GM19240 (cell line): ENCODE data around the gene COX7A2.

ENCODE experiments used
- DNase-seq: peaks from one replicate; pipeline ENCODE4 v3.0.0; 2011; ENCODE audit warnings: low spot score; ENCODE audit not compliant: insufficient read length

Gene COX7A2

DNA sequence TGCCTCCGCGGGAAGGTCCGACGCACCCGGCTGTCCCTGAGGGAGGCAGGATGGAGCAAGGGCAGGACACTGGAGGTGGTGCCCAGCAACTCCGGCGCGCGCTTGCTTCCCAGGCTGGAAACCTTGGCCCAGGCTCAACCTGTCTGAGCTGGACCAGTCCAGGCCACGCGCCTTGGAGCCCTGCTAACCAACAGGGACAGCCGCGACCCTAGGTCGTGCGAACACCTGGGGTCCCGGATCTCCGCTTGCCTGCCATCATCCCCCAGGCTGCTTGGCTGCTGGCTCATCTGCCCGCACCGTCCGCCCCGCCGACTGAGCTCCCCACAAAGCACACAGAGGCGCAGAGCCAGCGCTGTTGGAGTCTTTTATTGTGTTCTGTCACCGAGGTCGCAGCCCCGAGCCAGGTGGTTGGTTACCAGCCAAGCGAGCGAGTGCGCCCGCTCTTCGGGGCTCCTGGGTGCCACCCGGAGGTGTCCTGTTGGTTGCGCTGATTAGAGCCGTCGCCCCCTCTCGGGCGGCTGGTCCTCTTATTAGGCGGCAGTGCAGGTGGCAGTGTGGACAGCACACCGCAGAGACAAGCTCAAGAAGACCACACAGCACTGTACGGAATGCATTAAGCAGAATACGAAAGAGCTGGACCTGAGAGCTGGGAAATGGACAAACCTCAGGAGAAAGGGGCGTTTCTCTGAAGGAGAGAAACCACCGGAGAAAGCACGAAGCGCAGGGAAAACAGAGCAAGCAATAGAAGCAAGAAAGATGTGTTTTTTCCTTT, 41.5 kb downstream of the COX7A2 start:
- DNase-seq = no peak

DNA sequence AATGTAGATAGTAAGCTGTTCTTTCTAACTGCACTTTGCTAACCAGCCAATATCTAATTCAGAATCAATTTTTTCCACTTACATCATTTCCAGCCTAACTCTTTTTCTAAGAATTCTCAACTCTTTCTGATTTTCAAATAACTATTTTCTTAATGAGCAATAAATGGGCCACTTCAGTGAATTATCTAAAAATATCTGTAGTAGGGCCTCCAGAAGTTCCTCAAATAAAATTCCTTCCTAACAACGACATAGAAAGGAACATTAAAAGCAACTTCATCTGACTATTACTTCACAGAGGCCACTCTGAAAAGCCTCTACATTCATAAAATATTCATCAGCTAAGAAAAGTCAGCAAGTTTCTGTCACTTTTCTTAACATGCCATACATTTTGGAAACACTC, 42.6 kb downstream of the COX7A2 start:
- no peak for DNase-seq

DNA sequence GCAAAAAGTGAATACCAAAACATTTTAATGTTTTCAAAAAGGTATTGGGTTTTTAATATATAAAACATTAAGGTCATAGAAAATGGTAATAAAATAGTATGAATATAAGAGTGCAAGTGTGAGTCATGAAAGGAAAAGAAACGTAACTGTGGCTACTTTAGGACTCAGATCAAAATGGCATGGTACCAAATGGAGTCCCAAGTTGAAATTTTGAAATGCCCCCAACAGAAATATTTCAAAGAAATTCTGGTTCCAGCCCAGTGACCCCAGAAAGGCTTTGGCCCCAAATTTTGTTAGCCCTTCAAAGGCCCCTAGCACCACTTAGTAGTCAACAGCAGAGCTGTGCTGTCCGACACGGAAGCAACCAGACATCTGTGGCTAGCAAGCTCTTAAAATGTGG, 43.7 kb downstream of the COX7A2 start:
- DNase-seq = no peak

DNA sequence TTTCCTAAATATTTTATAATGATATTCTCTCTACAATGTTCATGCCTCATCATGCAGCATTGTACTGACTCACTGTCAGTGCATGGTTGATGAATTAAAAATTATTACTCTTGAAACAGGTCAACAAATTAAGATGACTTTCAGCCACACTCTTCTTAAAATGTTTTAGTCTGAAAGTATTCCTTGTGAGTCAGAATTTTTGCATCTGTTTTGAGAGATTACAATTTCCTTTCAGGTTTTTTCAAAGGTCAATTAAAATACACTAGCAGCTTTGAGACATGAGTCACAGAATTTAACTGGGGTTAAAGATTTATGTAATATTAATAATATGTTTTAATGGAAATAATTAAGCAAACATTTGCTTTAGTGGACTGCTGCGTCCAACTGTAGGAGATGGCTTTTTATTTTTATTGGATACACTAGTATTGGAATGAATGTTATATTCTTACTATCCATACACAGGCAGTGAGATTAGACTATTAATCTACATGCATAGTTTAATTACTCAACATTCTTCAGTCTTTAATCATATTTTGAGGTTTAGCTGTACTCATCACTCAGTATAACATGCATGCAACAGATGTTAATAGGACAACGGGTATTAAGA, 47.4 kb downstream of the COX7A2 start:
- no peak for DNase-seq

DNA sequence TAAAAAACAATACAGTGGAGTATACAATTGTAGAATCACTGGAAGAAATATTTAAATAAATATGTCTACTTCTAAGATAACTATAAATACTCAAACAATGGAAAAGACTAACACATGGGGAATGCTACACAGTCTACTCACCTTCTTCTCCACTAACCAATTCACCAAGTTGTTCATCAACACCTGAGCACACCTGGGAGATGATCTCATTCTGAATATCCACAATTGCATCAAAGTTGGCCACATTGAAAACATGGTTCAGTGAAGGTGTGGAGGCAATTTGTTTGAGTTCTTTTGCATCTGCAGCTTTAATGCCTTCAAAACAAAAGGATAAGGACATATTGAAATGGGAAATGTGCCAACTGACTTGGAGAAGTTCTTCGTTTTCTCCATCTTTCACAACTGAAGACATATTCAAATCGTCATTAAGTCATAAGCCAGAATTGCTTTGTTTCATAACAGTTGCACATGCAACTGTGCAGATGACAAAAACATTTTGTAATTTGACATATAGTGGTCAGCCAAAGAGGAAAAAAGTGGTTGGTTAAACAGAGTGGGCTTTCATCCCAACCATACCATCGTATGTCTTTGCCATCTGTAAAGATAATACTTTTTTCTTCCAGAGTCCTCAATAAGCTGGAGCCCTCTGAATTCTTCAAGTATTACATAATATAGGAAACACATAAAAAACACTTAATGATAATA, 55.2 kb downstream of the COX7A2 start:
- DNase-seq = no peak
